GM10847 (cell line): ENCODE data around the gene DOC2A.

Source experiments
- POLR2A ChIP-seq: IDR thresholded peaks from 2 replicates; pipeline ENCODE4 v1.6.1; 2011; ENCODE audit not compliant: insufficient read length; ENCODE audit errors: extremely low read depth

The DOC2A gene

DNA sequence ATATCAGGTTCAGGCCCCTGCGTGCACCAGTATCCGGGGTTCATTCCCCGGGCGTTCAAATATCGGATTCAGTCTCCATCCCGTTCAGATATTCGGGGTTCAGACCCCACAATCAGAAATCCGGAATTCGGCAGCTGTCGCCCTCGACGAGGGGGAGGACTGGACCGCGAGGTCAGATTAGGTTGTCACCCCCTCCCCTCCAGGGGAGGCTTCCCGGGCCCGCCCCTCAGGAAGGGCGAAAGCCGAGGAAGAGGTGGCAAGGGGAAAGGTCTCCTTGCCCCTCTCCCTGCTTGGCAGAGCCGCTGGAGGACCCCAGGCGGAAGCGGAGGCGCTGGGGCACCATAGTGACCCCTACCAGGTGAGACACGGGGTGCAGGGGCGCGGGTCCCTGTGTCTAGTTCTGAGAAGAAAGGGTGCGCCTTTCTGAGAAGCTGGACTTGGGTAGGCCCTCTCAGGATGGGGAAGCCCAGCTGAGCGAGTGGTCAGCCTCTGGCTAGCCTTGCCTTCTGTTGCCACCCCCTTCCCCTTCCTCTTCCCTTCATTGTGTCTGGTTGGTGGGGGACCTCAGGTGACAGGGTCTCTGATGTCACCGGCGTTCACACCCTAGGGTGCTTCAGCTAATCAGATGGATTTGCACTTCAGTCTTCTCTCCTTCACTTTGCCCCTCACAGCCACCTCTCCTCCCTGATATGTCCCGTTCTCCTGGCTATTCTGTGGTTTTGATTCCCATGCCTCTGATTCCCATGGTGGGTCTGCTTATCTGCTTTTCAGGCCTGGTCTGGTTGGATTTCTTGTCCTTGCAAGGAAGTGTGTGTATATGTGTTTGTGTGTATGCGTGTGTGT is 36.3 kb downstream of the DOC2A start:
- TF ChIP-seq POLR2A = no peak

DNA sequence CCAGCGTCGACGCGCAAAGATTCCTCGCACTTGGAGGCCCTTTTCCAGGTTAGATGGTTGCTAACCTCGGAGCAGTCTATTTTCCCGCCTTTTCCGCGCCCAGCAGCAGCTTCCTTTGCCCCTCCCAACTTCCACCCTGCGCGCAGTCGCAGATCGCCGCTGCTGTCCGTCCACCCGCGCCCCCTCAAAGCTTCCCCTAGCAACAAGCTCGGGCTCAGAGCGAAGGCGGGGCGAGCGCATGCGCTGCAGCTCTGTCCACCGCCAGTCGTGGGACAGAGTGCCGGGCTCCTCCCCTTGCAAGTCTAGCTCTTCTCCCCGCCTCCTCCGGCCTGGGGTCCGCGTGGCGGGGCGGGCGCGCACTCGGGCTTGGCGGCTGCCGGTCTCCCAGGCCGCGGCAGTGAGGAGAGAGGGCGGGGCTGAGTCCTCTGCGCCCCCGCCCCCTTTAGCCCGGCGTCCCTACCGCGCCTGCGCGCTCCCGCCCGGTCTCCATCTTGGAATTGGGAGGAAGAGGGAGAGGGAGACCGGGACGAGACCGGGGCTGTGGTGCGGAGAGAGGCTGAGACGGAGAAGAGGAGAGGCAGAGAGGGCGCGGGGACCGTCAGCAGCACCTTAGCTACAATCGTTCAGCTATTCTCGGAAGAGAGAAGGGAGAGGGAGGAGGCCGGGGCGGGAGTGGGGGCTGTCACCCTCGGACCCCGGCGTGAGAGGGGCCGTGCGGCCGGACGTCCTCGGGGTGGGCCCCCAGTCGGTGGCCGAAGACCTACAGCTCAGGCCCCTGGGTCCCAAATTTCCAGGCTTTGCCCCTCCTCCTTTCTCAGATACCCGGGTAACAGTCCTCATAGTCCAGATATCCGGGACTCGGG is 37.2 kb downstream of the DOC2A start, which contains the start of gene TAOK2:
Gene TAOK2 (plus strand): TSS at position 485 of the 863 bp plus-strand sequence. CDS start 3,905 bp downstream, outside the sequence.
- TF ChIP-seq POLR2A = peak; percentile 82

DNA sequence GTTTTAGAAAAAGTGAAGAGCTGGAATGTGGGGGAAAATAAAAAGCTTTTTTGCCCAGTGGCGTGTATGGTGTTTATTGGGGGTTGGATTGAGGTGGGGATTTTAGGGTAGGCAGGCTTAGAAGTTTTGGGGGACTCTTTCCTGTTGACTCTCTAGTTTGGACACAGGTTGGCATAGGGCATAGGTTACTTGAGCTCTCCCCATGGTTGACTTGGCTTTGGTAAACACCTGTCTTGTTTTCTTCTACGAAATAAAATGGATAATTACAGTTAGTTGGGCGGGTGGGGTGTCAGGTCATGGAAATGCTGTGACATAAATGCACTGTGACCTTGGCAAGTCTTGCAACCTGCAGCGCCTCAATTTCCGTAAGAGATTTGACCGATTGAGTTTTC is 37.8 kb downstream of the DOC2A start:
- no peak for TF ChIP-seq POLR2A

DNA sequence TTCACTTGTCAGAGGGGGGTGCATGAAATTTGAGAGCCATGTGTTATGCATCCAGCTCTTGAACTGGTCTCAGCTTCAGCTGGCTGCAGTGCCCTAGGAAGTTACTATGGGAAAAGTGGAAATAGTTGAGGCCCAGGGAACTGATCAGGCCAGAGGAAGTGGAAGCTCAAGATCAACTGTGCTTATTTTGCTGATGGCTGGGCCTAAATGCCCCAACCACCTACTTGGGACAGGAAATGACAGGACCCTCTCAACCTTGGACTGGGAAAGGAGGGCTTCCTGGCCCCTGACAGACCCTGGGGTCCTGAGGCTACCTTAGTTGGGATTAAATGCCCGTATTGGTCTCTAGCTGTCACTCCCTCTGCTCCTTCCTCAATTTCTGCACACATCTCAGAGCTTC is 38.3 kb downstream of the DOC2A start:
- no peak for TF ChIP-seq POLR2A

DNA sequence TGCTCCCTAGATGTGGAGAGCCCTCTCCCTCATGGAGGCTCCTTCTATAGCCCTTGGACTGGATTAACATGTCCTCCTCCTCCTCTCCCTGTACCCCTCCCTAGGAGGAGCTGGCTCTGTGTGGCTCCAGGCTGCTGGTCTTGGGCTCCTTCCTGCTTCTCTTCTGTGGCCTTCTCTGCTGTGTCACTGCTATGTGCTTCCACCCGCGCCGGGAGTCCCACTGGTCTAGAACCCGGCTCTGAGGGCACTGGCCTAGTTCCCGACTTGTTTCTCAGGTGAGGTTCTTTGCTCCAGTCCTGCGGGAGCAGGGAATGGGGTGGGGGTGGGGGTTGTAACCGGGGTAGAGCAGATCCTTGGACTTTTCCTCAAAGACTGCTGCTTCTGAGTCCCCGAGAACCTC is 39.5 kb downstream of the DOC2A start:
- no peak for TF ChIP-seq POLR2A

DNA sequence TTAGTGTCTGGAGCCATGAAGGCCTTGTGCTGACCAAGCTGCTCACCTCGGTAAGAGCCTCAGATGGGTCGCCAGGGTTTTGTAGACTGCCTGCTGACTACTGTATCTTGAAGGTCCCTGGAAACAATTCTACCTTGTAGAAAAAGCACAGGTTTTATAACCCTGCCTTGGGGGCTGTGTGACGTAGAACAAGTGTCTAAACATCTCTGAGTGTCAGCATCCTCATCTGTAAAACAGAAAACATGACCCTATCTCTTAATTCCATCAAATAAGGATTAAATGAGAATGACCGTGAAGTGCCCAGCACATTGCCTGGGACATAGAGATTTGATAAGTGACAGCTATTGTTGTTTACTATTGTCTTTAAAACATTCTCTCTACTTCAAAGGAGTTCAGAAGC is 42.6 kb downstream of the DOC2A start:
- TF ChIP-seq POLR2A = no peak

DNA sequence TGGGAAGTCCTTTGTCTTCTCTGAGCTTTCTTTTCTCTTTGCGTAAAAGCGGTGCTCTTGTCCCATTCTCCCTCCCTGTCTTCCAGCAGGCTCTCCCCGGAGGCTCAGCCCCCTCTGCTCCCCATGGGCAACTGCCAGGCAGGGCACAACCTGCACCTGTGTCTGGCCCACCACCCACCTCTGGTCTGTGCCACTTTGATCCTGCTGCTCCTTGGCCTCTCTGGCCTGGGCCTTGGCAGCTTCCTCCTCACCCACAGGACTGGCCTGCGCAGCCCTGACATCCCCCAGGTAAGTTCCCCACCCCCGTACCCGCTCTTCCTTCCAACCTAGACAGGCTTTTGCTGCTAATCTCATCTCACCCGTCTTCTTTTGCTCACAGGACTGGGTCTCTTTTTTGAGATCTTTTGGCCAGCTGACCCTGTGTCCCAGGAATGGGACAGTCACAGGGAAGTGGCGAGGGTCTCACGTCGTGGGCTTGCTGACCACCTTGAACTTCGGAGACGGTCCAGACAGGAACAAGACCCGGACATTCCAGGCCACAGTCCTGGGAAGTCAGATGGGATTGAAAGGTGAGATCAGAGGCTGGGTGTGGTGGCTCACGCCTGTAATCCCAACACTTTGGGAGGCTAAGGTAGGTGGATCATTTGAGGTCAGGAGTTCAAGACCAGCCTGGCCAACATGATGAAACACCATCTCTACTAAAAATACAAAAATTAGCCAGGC is 47.6 kb downstream of the DOC2A start:
- TF ChIP-seq POLR2A = no peak

DNA sequence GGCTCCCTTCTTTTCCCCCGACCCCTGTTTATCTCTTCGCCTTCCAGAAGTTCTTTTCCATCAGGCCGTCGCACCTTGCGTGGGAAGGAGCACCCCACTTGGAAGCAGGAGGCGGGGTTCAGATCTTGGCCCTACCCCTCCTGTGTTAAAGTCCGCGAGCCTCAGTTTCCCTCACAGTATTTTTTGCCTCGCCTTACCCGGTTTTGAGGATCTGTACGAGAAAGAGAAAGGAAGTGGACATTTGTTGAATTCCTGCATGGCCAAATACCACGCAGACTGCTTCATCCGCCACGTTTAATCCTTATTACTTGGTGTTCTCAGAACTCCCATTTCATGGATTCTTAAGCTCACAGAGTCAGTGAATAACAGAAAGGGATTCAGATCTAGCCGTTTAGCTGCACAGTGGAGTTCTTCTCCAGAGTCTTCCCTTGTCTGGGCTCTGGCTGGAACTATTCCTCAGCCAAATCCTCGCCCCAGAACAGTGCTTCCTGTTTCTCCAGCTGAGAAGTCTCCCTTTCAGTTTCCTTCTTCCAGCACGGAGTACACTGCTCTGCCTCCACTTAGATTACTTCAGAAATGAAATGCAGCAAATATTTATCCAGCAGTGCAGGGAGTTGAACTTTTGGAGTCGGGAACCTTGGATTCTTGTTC is 48.4 kb downstream of the DOC2A start:
- no peak for TF ChIP-seq POLR2A

DNA sequence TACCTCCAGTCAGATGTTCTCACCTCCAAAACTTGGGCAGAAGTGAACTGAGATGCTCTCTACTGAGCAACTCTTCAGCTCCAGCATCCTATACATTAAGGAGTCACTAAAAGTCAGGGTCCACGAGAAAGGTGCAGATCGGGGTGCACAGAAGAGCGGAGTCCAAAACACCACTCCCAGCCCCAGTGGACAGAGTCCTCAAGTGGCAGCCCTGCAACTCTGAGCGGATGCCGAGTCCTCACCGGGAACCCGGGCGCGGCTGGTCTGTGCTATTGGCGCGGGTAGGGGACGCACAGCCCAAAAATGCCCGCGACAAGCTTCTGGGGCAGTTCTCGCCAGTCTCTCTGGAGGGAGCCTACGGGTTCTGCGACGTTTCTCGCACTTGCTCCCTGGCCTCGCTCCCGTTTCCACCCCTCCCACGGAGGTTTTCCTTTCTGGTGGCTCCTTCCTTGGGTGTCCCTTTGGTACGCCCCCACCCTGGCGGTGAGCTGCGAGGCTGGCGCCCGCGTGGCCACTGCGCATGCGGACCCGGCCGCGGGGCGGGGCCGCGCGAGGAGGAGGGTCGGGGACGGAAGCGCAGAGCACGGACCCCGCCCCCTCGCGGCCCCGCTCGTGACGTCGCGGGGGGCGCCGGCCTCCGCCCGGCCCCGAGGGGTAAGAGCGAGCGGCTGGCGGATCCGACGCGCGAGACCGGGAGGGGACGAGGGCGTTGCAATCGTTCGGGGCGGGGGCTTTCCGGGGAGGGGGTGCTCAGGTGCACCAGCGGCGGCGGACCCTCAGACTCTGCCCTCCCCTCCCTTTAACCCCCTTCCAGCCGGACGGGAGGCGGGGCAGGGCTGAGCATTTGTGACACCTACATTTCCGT is 49.1 kb downstream of the DOC2A start, which contains the start of gene TMEM219:
Gene TMEM219 (plus strand): TSS at position 601 of the 865 bp plus-strand sequence. CDS start 1,065 bp downstream, outside the sequence.
- peak; percentile 55 for TF ChIP-seq POLR2A

DNA sequence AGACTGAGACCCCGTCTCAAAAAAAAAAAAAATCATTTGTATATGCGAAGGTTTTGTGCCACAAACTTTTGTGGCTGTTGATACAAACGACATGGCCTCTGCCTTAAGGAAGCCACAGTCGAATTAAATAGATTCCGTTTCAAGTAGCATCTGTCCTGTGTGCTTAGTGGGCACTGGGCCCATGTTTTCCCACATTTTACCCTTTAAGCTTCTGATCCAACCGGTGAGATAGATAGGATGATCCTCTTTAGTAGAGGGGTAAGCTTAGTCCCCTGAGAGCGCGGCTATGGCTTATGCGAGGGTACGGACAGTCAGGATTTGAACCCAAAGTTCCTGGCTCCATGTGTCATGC is 49.7 kb downstream of the DOC2A start:
- TF ChIP-seq POLR2A = no peak

DNA sequence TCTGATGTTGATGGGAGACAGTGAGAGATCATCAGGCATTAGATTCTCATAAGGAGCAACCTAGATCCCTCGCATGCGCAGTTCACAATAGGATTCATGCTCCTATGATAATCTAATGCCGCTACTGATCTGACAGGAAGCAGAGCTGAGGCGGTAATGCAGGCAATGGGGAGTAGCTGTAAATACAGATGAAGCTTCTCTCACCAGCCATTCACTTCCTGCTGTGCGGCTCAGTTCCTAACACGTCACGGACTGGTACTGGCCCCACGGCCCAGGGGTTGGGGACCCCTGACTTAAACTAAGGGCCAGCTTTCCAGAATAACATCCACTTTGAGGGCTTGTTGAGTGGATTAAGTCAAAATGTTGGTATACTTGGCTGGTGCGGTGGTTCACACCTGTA is 51.5 kb downstream of the DOC2A start:
- no peak for TF ChIP-seq POLR2A

DNA sequence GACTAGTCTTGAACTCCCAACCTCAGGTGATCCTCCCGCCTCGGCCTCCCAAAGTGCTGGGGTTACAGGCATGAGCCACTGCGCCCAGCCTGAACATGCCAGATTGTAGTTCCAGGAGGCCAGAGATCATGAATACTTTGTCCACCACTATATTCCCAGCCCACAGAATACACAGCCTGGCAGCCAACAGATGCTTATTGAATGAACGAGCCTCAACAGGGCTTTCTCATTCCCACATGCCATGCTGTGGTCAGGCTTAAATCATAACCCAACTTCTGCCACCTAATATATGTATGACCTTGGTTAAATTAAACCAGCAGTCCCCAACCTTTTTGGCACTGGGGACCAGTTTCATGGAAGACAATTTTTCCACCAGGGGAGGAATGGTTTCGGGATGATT is 52.1 kb downstream of the DOC2A start:
- TF ChIP-seq POLR2A = no peak
